GM19438 (cell line): Measurements from ENCODE around the gene ARID3B.

Source experiments
- ATAC-seq: cut with Tn5 transposase; IDR thresholded peaks from one replicate; pipeline ENCODE4 v1.9.1; 2021; ENCODE audit warnings: low read depth; ENCODE audit not compliant: unreplicated experiment

ARID3B gene

DNA sequence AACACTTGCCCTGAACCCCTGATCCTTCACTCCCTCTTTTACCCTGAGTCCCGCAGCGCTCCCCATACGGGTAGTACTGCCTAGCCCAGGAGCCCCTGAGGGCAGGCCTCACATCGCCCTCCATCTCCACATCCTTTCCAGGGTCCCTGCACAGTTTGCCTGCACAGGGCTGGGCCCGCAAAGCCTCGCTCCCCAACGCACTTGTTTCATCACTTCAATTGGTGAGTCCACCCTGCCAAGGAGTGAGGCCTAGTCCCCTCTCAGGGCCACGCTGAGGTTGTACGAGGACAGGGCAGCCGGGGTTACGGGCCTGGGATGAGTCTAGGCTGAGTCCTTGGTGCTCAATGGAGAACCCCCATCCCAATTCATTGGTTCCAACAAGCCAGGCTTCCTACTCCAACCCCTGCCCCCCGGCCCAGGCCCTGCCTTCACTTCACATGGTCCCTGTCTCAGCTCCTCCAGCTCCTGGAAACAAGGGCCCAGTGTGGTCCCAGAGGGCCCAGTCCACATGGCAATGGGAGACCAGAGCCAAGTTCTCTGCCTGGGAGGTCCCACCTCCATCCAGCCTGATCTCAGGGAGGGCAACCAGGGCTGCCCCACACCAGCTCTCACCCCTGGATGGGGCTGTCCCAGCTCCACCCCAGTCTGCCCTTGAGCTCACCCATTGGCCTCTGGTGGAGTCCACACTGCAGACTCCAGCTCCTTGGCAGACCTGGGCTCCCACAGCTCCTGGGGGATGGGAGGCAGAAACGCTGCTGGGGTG is 62.2 kb downstream of the ARID3B start:
- ATAC-seq, result no peak

DNA sequence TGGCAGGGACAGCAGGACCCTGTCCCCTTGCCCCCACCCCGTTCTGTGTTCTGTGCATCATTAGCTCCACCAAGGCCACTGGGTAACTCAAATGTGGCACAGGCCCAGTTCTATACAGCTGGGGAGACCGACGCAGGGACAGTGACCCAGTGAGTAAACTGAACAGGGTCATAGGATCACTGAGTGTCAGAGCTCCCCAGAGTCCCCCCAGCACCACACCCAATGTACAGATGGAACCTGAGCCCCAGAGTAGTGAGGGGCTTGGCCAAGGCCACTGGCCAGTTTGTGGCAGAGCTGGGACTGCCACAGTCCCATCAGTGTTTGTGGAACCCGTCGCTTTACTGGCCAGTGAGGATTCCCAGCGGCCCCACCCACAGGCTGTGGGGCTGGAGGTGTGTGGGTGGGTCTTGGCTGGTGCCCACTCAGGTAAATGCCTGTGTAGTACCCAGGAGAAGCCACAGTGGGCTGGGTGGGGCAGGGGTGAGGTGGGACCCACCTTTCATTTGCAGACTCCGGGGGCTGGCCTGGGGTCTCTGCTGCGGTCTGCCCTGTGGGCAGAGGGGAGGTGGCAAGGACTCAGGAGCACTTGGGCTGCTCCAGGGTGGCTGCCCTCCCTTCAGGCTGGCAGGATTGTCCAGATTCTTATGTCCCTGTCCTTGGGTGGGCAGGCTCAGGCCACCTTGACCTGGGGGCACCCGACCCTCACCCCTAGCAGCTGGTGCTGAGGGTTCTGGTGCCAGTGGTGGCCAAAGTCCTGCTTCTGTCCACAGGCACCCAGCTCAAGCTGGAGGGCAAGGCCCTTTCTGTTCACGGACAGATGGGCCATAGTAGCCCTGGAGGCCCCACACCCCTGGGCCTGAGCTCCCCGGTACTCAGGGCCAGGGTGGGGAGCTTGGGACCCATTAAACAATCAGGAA is 63.0 kb downstream of the ARID3B start:
- ATAC-seq, result no peak

DNA sequence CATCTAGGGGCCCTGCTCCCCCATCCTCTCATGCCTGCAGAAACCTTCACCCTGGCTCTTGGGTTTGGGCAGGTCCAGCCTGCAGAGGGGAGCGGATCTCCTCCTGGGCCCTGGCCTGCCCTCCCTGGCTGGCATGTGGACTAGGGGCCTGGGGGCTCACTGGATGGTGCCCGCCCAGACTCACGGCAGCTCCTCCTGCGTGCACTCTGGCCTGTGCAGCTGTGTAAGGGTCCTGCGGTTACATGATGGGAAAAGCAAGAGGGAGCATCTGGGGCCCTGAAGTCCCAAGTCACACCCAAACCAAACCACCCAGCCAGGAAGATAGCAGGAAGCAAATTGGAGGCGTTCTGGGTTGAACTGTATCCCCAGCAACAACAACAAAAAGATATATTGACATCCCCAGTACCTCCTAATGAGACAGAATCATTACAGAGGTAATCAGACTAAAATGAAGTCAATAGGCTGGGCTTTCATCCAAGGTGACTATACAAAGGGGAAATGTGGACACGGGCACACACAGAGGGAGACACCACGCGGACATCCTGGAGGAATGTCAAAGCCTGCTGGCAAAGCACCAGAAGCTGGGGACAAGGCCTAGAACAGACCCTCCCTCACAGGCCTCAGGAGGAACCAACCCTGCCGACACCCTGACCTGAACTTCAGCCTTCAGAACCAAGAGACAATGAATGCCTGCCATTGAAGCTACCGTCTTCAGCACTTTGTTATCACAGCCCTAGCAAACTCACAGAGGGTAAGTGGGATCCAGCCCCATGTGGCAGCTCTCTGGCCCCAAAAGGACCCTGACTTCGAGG is 64.2 kb downstream of the ARID3B start:
- no peak for ATAC-seq

DNA sequence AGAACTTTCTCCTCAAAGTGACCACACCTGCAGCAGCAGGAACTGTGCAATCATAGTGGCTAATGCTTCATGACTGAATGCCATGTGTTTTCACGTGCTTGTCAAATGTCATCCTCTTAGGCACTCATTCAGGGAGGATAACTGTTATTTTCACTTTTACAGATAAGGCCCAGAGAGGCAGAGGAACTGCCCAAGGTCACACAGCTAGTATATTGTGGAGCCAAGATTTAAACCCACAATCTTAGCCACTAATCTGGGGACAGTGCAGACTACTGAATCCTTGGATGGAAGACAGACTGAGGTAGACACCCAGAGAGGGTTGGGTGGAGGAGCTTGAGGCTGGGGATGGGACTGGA is 64.8 kb downstream of the ARID3B start:
- ATAC-seq, result no peak

DNA sequence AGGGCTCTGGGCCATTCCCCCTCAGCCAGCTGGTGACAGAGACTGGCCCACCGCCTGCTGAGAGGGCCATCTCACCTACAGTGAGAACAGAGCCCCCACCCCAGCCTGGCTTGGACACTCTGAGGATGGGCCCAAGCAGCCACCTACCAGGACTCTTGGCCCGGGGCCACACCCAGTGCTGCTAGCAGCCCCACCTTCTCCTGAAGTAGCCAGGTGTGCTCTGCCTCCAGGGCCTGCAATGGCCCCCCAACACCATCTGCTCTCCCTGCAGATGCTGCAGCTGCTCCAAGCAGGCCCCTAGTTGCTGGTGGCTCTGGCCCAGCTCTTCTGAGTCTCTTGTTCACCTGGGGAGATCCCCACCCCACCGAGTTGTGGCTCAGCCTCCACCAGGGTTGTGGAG is 67.8 kb downstream of the ARID3B start:
- ATAC-seq, result no peak

DNA sequence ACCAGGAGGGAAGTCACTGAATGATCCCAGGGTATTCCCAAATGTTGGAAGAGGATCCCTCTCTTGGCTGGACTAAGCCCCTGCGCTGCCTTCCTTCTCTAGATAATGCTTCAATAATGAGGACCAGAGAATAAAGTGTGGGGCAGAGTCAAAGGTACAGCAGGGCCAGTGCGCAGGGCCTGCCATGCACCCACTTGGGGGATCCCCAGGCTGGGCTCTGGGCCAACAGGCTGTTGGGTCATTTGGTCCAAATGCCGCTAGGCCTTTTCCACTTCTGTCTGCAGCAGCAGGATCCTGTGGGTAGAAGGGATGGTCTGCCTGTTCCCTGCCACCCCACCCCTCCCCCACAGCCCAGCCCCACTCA is 68.9 kb downstream of the ARID3B start:
- ATAC-seq, result no peak

DNA sequence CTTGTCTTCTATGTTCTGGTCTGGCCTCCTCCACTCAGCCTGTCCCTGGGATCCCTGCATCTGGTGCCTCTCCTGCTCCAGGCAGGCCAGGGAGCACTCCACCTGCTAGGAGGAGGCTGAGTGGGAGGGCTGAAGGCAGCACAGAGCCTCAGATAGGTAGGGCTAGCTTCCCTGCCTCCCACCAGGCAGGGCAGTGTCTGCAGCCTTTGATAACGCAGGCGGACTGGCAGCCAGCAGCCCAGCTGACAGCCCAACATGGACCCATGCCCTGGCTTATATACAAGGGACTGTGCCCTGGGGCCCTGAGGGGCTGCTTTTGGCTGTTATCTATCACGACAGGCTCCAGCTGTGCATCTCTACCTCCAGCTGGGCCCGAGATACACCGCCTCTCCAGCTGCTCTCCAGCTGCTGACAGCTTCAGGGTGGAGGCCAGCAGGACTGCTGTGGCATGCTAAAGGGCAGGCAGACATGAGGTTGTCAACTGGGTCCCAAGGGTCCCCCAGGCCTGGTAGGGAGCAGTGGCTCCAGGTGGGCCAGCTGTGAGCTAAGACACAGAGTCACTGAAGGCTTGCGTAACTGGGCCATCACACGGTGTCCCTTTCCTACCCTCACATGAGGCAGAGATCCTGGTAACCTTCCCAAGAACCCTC is 69.4 kb downstream of the ARID3B start:
- ATAC-seq, result no peak

DNA sequence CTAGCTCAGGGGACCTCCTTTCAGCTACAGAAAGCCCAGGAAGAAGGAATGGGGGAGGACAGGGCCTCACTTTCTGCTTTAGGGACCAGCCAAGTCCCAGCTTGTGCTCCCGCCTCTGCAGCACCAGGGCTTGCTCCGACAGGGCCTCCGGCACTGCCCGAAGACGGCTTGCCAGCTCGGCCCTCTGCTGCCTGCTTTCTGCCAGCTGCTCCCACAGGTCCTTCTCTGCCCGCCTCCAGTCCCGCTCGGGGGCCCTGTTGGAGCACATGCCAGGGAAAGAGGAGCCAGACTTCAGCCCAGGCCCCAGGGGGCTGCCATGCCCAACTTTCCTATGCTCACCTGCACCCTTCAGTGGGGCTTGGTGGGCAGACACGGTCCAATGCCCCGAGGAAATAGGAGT is 70.3 kb downstream of the ARID3B start:
- ATAC-seq, result no peak

DNA sequence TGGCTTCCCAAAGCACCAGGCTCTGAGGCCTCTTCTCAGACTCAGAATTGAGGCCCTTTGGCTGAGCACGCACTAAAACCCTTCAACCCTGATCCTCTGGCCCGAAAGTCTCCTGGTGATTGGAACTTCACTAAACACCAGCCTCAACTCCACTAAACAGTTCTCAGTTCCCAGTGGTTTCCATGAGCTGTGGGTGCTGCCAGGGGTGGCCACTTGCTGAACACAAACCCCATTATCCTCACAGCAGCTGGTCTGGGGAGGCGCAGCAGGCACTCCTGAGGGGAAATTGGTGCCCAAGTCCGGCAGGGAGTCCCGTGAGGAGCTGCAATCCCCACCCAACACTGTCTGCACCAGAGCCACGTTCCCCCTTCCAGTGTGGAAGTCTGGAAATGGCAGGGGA is 70.8 kb downstream of the ARID3B start:
- ATAC-seq, result no peak

DNA sequence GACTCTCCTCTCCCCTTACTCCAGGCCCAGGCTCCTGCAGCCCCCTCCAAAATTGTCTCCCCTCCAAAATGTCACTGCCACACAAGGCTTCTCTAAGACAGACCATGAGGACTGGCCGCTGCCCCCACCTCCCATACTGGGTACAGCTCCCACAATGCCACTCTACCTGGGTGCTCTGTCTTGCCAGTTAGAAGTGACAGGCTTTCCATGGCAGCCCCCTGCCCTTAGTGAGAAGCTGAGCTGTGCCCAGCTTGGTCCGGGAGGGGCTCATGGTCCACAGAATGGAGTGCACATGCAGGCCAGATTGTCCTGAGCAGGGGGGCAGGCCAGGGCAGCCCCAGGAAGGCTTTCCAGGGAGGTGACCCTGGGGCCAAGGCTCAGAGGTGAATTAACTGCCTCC is 71.7 kb downstream of the ARID3B start:
- no peak for ATAC-seq

DNA sequence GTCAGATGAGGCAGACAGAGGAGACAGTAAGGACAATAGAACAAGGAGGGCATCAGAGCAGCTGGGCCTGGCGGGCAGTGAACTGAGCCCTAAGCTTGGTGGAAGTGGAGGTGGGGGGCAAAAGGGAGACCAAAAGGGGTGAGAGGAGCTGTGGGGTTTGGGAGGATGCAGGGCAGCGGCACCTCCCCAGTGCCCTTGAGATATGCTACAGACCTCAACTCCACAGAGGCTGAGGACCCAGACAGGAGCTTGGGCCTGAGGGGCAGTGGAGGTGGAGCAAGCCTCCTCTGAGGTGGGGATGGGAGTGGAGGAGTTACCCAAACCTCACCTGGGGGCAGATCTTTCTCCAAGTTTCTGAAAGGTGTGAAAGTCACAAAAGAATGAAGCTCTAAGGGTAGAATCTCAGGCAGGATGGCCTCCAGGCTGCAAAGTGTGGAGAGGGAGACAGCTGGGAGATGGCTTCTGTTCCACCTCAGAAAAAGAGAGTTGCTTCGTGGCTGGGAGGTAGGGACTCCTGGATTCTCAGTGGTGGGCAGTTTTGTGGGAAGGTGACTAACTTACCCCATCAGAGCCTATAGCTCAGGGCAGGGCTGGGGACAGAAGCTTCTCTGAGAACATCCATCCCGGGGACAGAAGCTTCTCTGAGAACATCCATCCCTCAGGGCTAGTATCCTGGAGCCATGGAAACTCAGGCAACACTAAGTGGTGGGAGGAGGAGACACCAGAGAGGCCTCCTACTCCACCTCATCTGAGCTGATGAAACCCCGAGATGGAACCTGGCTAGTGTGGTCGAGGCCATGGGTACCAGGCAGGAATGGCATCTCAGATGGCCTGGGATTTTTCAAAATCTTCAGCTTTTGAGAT is 72.3 kb downstream of the ARID3B start:
- no peak for ATAC-seq

DNA sequence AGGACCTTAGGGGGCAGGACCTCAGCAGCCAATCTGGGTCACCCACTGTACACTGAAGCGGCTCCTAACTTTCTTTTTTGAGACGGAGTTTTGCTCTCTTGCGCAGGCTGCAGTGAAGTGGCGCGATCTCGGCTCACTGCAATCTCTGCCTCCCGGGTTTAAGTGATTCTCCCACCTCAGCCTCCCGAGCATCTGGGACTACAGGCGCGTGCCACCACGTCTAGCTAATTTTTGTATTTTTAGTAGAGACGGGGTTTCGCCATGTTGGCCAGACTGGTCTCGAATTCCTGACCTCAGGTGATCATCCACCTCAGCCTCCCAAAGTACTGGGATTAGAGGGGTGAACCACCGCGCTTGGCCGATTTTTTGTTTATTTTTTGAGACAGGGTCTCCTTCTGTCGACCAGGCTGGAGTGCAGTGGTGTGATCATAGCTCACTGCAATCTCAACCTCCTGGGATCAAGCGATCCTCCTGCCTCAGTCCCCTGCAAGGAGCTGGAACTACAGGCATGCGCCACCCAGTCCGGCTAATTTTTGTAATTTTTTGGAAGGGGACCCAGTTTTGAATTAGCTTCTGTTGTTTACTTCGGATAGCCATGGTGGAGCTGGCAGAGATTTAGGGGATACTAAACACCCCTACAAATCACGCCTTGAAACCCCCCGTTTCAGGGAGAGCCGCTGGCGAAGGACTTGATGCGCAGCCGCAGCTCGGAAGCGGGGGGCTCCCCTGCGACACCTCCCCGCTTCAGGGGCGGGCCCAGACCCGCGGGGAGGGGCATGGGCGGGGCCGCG is 73.1 kb downstream of the ARID3B start:
- no peak for ATAC-seq

DNA sequence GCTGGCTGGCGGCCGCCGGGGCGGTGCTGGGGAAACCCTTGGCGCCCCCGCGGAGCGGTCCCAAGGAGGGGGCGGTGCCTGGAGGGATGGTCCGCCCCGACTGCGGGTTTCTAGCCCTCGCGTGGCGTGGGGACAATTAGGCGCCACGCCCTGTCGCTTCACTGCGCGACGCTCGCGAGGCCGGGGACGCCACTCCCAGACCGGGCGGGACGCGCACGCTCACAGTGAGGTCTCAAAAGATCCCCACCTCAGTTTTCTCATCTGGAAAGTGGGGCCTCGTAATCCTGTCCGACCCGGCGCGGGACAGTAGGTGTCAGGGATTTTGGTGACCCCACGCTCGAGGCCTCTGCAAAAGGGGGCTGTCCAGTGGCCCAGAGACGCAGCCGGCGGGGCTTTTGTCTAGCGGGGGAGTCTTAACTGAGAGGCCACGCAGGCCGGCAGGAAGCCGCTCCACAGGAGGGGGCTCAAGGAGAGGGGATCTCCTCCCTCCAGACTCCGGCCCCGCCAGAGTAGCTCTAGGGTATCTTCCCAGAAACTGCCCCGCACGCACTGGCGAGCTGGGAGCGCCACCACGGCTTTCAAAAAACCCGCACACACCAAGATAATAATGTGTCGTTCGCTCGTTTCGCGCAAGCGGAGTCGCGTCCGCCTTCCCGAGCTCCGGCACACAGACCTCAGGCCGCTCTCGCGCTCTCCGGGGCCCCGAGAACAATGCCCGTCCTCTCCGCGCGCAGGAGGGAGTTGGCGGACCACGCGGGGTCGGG is 73.9 kb downstream of the ARID3B start:
- peak; percentile 41 for ATAC-seq

DNA sequence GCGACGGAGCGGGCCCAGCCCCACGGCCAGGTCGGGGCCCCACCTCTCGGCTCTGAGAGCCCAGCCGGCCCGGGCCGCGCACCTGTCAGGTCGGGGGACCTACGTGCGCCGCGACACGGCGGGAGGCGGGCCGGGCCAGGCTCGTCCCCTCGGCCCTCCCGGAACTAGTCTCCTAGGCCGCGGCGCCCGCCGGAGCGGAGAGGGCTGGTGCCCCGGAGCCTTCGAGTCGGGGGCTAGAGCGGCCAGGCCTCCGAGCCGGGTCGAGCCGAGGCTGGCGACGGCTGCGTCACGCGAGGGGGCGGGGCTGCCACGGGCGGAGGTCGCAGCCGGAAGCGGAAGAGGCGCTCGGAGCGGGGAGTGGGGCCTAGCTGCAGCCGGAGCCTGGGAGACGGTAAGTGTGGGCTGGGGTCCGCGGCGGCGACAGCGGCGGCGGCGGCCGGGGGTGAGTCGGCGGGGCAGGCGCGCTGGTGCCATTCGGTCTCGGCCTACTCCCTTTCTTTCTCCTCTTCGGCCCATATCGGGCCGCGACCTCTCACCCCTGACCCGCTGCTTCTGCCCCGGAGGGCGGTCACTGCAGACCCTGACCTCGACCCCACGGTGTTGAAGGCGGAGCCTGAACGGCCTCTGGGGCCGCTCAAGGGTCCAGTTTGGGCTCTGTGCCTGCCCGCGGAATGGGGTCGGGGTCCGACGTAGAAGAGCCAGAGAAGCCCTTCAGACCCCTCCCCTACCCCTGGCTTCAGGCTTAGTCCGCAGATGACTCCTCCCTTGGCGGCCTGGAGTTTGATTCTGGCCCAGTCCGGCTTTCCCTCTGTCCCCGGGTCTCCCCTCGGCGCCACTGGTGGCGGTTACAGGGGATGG is 74.7 kb downstream of the ARID3B start, which contains the start of gene CLK3:
Gene CLK3 (plus strand): TSS at position 329 of the 858 bp plus-strand sequence. CDS start 3,361 bp downstream, outside the sequence.
- ATAC-seq, result peak; percentile 77

DNA sequence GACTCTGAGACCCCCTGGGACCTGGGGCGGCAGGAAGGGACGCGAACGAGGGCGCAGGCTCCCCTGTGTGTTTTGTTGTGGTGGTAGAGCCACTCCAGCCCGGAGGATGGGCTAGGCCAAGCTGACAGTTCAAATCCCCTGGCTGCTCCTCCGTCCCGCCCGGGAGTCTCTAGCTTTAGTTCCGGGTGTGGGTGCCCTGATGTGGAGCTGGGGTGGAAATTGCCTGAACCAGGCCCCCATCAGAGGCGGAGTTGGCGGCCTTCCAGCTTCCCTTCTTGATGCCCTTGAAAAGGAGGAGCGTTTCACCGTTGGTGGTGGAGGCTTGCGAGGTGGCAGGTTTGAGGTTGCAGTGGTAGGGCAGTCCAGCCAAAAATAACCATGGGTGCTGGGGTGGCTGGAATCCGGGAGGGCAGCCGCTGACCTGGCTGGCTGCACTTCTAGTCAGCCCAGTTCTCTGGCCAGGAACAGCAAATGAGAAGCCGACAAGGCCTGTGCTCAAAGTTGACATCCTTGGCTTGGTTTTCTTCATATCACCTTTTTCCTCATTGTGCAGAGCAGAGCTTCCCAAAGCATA is 75.4 kb downstream of the ARID3B start:
- ATAC-seq, result no peak

DNA sequence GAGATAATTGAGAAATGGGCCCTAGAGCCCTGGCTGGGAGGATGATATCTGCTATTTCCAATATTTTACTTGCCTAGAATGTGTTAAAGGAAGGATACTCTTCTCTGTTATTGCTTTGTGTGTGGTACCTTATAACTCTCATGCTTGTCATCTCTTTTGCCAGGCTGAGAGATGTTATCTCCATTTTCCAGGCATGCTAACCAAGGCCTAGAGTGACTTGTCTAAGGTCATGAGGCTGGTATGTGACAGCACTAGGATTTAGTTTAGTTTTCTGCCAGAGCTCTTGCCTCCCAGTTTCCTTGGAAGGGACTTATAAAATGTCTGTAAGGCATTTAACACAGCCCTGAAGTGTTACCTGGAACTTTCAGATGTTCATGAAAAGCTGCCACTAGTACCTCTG is 76.0 kb downstream of the ARID3B start:
- no peak for ATAC-seq
